Measurements from ENCODE around the gene PNLIPRP1.

GRCh38 chr10:116612107-116612769 lies 21.5 kb downstream of the PNLIPRP1 start:
- TF ChIP-seq POLR2A (IDR thresholded peaks at IDR 0.05; ENCODE audit: low read length) = no peak
- TF ChIP-seq GATA1 (IDR thresholded peaks at IDR 0.05; ENCODE audit: low read depth, low read length) = no peak

Data from erythroblast (primary cell).